HL-60 (cell line): ENCODE results near the gene CENPP.

Experiments used
- DNase-seq, 2 experiments: peaks; one replicate each; pipeline ENCODE4 v3.0.0-alpha.2; 2010 to 2020; ENCODE audit warnings: low read depth in 1 of 2, low spot score in 1 of 2
- H3K27ac ChIP-seq: fragments of 250-450 bp; sonication (Bioruptor Pico); replicated peaks from 2 replicates; pipeline ENCODE4 v1.5.1; 2020; ENCODE audit warnings: mild to moderate bottlenecking, moderate library complexity
- H3K27me3 ChIP-seq: fragments of 250-450 bp; sonication (Bioruptor Pico); 2 replicates; pipeline ENCODE4 v1.5.1; 2021; ENCODE audit warnings: mild to moderate bottlenecking, moderate library complexity; ENCODE audit not compliant: insufficient read depth, poor library complexity, severe bottlenecking
- H3K4me3 ChIP-seq: replicated peaks from 2 replicates; pipeline ENCODE4 v1.5.1; 2011; ENCODE audit warnings: mild to moderate bottlenecking, control low read depth, low read length; ENCODE audit not compliant: insufficient read depth
- GABPA ChIP-seq: IDR thresholded peaks from 2 replicates; pipeline ENCODE4 v1.6.1; 2012; ENCODE audit warnings: low read depth
- POLR2AphosphoS5 ChIP-seq: IDR thresholded peaks from 2 replicates; pipeline ENCODE4 v1.6.1; 2012; ENCODE audit warnings: low read depth
- SPI1 ChIP-seq: IDR thresholded peaks from 2 replicates; pipeline ENCODE4 v1.6.1; 2012; ENCODE audit warnings: low read depth, mild to moderate bottlenecking, borderline replicate concordance
- TF ChIP-seq, protein P1 (sequence below): IDR thresholded peaks from one replicate; pipeline ENCODE4 v1.5.1; 2011; ENCODE audit warnings: low read length, control low read depth, inconsistent platforms; ENCODE audit not compliant: insufficient read depth
- TF ChIP-seq, protein P2 (sequence below): IDR thresholded peaks from 2 replicates; pipeline ENCODE4 v1.6.1; 2012; ENCODE audit warnings: low read depth; ENCODE audit not compliant: insufficient replicate concordance

CENPP gene

DNA sequence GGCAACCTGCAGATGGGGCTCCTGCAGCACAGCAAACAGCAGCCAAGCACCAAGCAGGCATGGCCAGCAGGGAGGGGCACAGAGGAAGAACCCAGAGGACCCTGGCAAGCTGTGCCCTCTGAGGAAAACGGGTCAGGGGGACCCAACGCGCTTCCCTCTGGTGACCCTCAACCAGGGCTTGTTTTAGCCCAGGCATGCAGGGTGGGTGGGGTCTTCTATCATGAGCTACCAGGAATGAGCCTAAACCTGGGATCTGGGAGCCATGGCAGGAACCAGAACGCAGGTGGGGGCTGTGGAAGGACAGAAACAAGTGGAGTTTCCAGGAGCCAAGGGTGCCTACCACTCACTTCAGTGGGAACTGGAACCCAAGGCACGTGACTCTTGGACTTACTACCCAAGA is 323.3 kb downstream of the CENPP start:
- H3K27ac ChIP-seq, result no peak overlapping the region
- DNase-seq, result no peak
- TF ChIP-seq SPI1 (no peak), GABPA (no peak), POLR2AphosphoS5 (no peak)
- TF ChIP-seq, protein P1, sequence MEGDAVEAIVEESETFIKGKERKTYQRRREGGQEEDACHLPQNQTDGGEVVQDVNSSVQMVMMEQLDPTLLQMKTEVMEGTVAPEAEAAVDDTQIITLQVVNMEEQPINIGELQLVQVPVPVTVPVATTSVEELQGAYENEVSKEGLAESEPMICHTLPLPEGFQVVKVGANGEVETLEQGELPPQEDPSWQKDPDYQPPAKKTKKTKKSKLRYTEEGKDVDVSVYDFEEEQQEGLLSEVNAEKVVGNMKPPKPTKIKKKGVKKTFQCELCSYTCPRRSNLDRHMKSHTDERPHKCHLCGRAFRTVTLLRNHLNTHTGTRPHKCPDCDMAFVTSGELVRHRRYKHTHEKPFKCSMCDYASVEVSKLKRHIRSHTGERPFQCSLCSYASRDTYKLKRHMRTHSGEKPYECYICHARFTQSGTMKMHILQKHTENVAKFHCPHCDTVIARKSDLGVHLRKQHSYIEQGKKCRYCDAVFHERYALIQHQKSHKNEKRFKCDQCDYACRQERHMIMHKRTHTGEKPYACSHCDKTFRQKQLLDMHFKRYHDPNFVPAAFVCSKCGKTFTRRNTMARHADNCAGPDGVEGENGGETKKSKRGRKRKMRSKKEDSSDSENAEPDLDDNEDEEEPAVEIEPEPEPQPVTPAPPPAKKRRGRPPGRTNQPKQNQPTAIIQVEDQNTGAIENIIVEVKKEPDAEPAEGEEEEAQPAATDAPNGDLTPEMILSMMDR, result no peak
- TF ChIP-seq, protein P2, sequence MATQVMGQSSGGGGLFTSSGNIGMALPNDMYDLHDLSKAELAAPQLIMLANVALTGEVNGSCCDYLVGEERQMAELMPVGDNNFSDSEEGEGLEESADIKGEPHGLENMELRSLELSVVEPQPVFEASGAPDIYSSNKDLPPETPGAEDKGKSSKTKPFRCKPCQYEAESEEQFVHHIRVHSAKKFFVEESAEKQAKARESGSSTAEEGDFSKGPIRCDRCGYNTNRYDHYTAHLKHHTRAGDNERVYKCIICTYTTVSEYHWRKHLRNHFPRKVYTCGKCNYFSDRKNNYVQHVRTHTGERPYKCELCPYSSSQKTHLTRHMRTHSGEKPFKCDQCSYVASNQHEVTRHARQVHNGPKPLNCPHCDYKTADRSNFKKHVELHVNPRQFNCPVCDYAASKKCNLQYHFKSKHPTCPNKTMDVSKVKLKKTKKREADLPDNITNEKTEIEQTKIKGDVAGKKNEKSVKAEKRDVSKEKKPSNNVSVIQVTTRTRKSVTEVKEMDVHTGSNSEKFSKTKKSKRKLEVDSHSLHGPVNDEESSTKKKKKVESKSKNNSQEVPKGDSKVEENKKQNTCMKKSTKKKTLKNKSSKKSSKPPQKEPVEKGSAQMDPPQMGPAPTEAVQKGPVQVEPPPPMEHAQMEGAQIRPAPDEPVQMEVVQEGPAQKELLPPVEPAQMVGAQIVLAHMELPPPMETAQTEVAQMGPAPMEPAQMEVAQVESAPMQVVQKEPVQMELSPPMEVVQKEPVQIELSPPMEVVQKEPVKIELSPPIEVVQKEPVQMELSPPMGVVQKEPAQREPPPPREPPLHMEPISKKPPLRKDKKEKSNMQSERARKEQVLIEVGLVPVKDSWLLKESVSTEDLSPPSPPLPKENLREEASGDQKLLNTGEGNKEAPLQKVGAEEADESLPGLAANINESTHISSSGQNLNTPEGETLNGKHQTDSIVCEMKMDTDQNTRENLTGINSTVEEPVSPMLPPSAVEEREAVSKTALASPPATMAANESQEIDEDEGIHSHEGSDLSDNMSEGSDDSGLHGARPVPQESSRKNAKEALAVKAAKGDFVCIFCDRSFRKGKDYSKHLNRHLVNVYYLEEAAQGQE, result no peak
- no peak overlapping the region for H3K4me3 ChIP-seq
- H3K27me3 ChIP-seq, result no peaks in the 10 kb centered on the region

DNA sequence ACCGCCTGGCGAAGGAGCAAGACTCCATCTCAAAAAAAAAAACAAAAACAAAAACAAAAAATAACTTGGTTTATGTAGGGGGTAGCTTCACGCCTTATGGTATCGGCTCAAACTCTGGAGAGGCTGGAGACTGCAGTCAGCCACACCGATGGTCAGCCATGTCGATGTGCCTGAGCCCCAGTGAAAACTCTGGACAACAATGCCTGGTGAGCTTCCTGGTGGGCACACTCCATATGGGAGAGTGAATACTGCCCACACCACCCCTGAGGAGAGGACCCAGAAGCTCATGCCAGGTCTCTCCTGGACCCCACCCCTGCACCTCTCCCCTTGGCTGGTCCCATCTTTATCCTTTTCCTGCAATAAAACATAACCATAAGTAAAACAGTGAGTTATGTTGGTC is 324.5 kb downstream of the CENPP start:
- H3K4me3 ChIP-seq, result no peak overlapping the region
- H3K27ac ChIP-seq, result no peak overlapping the region
- no peak for DNase-seq
- TF ChIP-seq GABPA (no peak), POLR2AphosphoS5 (no peak), SPI1 (no peak)
- TF ChIP-seq, protein P2, result no peak
- TF ChIP-seq, protein P1, result no peak
- H3K27me3 ChIP-seq, result no peaks in the 10 kb centered on the region

DNA sequence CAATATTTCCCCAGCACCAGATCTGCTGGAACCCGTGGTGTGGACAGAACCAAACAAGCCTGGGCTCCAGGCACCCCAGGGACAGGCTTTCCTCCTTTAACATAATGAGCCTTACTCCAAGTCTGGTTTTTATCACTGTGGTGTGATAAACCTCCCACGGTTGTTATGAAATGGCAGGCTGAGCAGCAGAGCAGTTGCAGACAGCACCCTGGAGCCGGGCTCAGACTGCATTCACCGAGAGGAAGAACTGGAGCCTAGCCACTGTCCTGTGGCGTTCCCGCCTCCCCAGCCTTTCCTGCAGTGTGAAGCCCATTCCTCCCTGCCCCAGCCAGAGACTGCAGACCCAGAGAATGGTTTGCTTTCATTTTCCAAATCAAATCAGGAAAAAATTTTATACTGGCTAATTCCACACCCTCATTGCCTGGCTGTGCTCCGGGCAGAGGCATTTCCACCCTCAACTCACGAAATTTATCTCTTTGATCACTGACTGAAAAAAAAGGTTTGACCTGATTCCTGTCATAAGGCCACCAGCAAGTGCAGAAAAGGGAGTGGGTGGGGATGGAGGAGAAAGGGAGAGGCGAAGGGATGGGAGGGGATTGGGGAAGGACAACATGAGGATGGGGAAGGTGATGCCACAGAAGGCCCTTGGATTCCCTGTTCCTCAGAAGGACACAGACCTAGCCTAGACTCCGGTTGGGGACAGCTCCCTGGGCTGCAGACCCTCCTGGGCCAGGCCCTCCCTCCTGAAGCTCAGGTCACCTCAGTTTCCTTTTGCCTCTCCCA is 325.3 kb downstream of the CENPP start:
- Histone ChIP-seq H3K27ac (no peak overlapping the region), H3K27me3 (no peaks in the 10 kb centered on the region), H3K4me3 (no peak overlapping the region)
- TF ChIP-seq, protein P1, result no peak
- TF ChIP-seq, protein P2, result no peak
- TF ChIP-seq POLR2AphosphoS5 (no peak), GABPA (no peak), SPI1 (no peak)
- no peak for DNase-seq
